Measurements from ENCODE around the gene RERE.

GRCh38 chr1:8659593-8659992 lies 157.8 kb downstream of the RERE start:
- TF ChIP-seq, protein P1, sequence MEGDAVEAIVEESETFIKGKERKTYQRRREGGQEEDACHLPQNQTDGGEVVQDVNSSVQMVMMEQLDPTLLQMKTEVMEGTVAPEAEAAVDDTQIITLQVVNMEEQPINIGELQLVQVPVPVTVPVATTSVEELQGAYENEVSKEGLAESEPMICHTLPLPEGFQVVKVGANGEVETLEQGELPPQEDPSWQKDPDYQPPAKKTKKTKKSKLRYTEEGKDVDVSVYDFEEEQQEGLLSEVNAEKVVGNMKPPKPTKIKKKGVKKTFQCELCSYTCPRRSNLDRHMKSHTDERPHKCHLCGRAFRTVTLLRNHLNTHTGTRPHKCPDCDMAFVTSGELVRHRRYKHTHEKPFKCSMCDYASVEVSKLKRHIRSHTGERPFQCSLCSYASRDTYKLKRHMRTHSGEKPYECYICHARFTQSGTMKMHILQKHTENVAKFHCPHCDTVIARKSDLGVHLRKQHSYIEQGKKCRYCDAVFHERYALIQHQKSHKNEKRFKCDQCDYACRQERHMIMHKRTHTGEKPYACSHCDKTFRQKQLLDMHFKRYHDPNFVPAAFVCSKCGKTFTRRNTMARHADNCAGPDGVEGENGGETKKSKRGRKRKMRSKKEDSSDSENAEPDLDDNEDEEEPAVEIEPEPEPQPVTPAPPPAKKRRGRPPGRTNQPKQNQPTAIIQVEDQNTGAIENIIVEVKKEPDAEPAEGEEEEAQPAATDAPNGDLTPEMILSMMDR (IDR thresholded peaks at IDR 0.05; ENCODE audit: extremely low read depth in 1 of 2, insufficient read depth in 1 of 2, low read depth in 1 of 2, low read length in 2 of 2), result no peak
- TF ChIP-seq POLR2A (IDR thresholded peaks at IDR 0.05; ENCODE audit: low read depth, low read length) (no peak), EZH2 (IDR thresholded peaks at IDR 0.05; ENCODE audit: borderline replicate concordance, low read depth, low read length, severe bottlenecking) (no peak), MYC (IDR thresholded peaks at IDR 0.05; ENCODE audit: low read depth, low read length) (no peak), FOS (IDR thresholded peaks at IDR 0.05; ENCODE audit: borderline replicate concordance, insufficient read depth, low read length) (no peak), MAX (IDR thresholded peaks at IDR 0.05; ENCODE audit: insufficient read depth, insufficient read length) (no peak), POLR2AphosphoS5 (IDR thresholded peaks at IDR 0.05; ENCODE audit: insufficient read depth, low read depth, low read length) (no peak)
